Measurements from ENCODE around the gene SAP30BP. TPM values are rescaled to one million over a fixed set of nuclear protein-coding genes. Genes with fewer than 3 reads are reported as not detected.
A peak's percentile ranks its signal among the peaks of the same experiment; 100 is the strongest.

Gene SAP30BP
- total and polyA plus RNA-seq, 4 donors: 43.3 to 127 (median 75.6) TPM

DNA sequence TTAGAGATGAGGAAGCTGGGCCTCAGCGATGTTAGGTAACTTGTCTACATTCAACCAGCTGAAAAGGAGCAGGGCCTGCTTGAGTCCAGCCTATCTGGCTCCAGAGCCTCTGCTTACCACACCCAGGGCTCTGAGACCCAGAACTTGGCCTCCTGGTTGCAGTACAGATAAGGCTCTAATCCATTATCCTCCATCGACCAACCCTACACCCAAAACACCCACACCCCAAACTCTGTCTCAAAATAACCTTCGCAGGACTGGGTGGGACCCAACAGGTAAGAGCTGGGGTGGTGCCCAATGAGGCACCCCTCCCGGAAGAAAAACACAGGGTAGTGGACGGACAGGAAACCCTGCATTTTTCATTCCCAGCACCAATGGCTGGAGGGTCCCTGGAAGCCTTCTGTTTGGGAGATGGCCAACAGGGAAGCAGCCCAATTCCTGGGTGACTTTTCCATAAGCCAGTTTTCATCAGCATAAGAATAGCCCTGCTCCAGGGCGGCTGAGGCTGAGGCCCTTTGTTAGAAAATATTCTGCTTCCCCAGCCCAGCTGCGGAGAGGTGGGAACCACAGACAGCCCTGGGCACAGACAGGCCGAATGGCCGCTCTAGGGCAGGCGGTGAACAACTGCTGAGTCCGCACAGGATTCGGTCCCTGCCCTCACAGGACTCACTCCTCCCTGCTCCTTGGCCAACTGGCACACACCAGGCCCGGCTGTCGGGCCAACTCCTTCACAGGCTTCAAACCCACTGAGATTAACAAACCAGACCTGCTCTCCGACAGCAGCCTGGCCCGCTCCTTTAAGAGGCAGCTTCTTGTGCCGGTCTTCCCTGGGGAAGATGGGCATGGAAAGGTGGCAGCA is 24.1 kb upstream of the SAP30BP start:
- no peak overlapping the region for H3K27ac ChIP-seq (ENCODE audit: low read depth in 1 of 2, low read length in 2 of 2)
- DNase-seq (peak in 1 of 2 donors; percentile 72), ATAC-seq (ENCODE audit: low FRiP score) (no peak)
- H3K9me3 ChIP-seq (ENCODE audit: control insufficient read depth, low read length): no peaks in the 10 kb centered on the region
- WGBS, 2 donors: 84 to 88% methylated on average over 17 of the region's 17 CpGs
- intact Hi-C loops (cut with DNase I): no loop called here
- H3K27me3 ChIP-seq (ENCODE audit: control insufficient read depth in 1 of 2, insufficient read depth in 2 of 2, low read length in 1 of 2): no peaks in the 10 kb centered on the region
- H3K36me3 ChIP-seq (ENCODE audit: control insufficient read depth in 1 of 2, insufficient read depth in 2 of 2, low read length in 1 of 2): no peaks in the 10 kb centered on the region
- no peak overlapping the region for H3K4me3 ChIP-seq (ENCODE audit: low read length in 2 of 2)
- no peaks in the 10 kb centered on the region for H3K4me1 ChIP-seq (ENCODE audit: control insufficient read depth in 1 of 2, insufficient read depth in 2 of 2, low read length in 2 of 2)

DNA sequence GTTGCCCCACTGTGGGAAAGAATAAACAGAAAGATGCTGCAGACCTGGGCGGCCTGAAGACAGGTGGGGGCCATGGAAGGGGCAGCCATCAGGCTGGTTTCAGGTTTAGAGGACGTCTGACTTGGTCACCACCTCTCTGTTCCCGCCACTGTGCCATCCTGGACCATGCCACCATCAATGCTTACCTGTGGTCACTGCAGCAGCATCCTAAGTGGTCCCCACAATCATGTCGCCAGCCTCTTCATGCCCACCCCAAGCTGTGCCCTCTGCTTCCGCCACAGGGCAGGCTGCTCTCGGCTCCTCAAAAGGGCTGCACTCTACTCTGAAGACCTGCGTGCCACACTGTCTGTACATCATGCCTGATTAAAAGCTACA is 23.5 kb upstream of the SAP30BP start:
- 91 to 96% methylated on average over 7 of the region's 7 CpGs for WGBS, 2 donors
- H3K9me3 ChIP-seq (ENCODE audit: control insufficient read depth, low read length): no peaks in the 10 kb centered on the region
- no peak overlapping the region for H3K27ac ChIP-seq (ENCODE audit: low read depth in 1 of 2, low read length in 2 of 2)
- H3K27me3 ChIP-seq (ENCODE audit: control insufficient read depth in 1 of 2, insufficient read depth in 2 of 2, low read length in 1 of 2): no peaks in the 10 kb centered on the region
- no peaks in the 10 kb centered on the region for H3K4me1 ChIP-seq (ENCODE audit: control insufficient read depth in 1 of 2, insufficient read depth in 2 of 2, low read length in 2 of 2)
- intact Hi-C loops (cut with DNase I): no loop called here
- DNase-seq: peak in 1 of 2 donors; percentile 16
- no peak for ATAC-seq (ENCODE audit: low FRiP score)
- H3K4me3 ChIP-seq (ENCODE audit: low read length in 2 of 2): no peak overlapping the region
- H3K36me3 ChIP-seq (ENCODE audit: control insufficient read depth in 1 of 2, insufficient read depth in 2 of 2, low read length in 1 of 2): no peaks in the 10 kb centered on the region

DNA sequence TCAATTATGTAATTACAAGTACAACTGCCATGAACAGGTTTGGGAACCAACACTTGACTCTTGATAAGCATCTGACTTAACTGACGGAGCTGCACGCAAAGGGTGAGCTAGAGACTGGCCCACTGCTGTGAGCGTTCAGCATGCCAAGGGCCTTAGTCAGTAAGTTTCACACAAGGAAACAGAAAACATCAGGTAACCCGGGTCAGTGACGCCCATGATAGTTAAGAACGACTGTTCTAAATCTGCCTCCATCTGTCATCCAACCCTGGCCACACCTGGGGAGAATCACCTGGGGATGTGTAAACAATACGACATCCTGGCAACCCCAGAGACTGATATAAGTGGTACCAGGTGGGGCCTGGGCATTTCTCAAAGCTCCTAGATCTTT is 21.6 kb upstream of the SAP30BP start:
- 75 to 84% methylated on average over 7 of the region's 7 CpGs for WGBS, 2 donors
- intact Hi-C loops (cut with DNase I): no loop called here
- ATAC-seq (ENCODE audit: low FRiP score): no peak

DNA sequence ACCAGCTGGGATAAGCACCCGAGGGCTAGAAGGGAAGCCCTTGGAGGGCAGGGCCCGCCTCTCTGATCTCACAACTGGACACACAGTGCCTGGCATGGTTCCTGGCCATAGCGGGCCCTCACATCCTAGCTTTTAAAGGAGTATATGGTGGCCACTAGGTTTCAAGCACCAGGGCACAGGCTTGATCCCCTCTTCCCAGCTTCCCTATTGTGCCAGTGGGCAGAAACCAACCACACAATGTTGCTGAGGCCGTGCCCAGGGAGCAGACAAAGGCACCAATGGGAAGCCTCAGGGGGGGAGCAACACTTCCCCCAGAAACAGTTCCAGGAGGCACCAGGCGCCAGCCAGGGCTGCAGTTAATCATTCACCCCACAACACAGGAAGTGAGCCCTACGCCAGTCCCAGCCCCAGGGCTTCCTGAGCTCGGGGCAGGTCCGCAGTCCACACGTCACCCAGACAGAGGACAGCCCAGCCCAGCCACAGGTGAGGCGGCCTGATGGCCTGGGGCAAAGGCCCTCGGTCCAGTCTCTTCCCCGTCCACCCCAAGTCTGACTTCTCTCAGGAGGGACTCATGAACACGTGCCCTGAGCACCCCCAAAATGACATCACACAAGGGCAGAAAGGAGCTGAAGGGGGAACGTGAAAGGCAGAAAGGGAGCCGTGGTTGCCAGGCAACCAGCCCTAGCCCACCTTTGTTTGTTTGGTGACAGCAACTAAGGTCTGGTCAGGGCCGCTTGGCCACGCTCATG is 21.1 kb upstream of the SAP30BP start:
- Histone ChIP-seq H3K4me3 (ENCODE audit: low read length in 2 of 2) (no peak overlapping the region), H3K27ac (ENCODE audit: low read depth in 1 of 2, low read length in 2 of 2) (no peak overlapping the region), H3K4me1 (ENCODE audit: control insufficient read depth in 1 of 2, insufficient read depth in 2 of 2, low read length in 2 of 2) (no peaks in the 10 kb centered on the region), H3K9me3 (ENCODE audit: control insufficient read depth, low read length) (no peaks in the 10 kb centered on the region), H3K36me3 (ENCODE audit: control insufficient read depth in 1 of 2, insufficient read depth in 2 of 2, low read length in 1 of 2) (no peaks in the 10 kb centered on the region), H3K27me3 (ENCODE audit: control insufficient read depth in 1 of 2, insufficient read depth in 2 of 2, low read length in 1 of 2) (no peaks in the 10 kb centered on the region)
- WGBS, 2 donors: 80 to 82% methylated on average over 17 of the region's 17 CpGs
- intact Hi-C loops (cut with DNase I): no loop called here
- DNase-seq: peak in 1 of 2 donors; percentile 68
- peak; percentile 72 for ATAC-seq (ENCODE audit: low FRiP score)

More for the DNA sequence above, 21.6 kb upstream of the SAP30BP start:
- no peaks in the 10 kb centered on the region for H3K36me3 ChIP-seq (ENCODE audit: control insufficient read depth in 1 of 2, insufficient read depth in 2 of 2, low read length in 1 of 2)
- H3K4me3 ChIP-seq (ENCODE audit: low read length in 2 of 2): no peak overlapping the region
- no peaks in the 10 kb centered on the region for H3K9me3 ChIP-seq (ENCODE audit: control insufficient read depth, low read length)
- no peaks in the 10 kb centered on the region for H3K27me3 ChIP-seq (ENCODE audit: control insufficient read depth in 1 of 2, insufficient read depth in 2 of 2, low read length in 1 of 2)
- no peak overlapping the region for H3K27ac ChIP-seq (ENCODE audit: low read depth in 1 of 2, low read length in 2 of 2)
- H3K4me1 ChIP-seq (ENCODE audit: control insufficient read depth in 1 of 2, insufficient read depth in 2 of 2, low read length in 2 of 2): no peaks in the 10 kb centered on the region
- peak in 1 of 2 donors; percentile 31 for DNase-seq

DNA sequence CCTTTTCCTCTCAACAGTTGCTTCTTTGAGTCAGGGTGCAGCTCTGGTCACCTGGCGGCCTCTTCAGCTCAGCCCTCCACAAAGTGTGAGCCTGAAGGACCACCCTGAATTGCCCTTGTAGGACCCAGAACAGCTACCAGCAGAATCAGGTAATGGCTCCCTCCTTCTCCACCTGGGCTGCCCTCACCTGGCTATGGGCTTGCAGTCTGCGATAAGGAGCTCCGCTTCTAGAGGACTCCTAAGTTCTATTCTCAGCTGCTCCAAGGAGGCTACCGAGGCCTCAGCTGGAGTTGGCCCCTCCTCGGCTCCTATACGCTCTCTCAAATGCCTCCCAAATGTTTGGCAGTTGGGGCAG is 20.5 kb upstream of the SAP30BP start:
- intact Hi-C loops (cut with DNase I): no loop called here
- ATAC-seq (ENCODE audit: low FRiP score): no peak
- Histone ChIP-seq H3K27me3 (ENCODE audit: control insufficient read depth in 1 of 2, insufficient read depth in 2 of 2, low read length in 1 of 2) (no peaks in the 10 kb centered on the region), H3K9me3 (ENCODE audit: control insufficient read depth, low read length) (no peaks in the 10 kb centered on the region), H3K4me1 (ENCODE audit: control insufficient read depth in 1 of 2, insufficient read depth in 2 of 2, low read length in 2 of 2) (no peaks in the 10 kb centered on the region), H3K4me3 (ENCODE audit: low read length in 2 of 2) (no peak overlapping the region), H3K27ac (ENCODE audit: low read depth in 1 of 2, low read length in 2 of 2) (no peak overlapping the region), H3K36me3 (ENCODE audit: control insufficient read depth in 1 of 2, insufficient read depth in 2 of 2, low read length in 1 of 2) (no peaks in the 10 kb centered on the region)
- WGBS, 2 donors: 92 to 94% methylated on average over 6 of the region's 6 CpGs
- DNase-seq: no peak

DNA sequence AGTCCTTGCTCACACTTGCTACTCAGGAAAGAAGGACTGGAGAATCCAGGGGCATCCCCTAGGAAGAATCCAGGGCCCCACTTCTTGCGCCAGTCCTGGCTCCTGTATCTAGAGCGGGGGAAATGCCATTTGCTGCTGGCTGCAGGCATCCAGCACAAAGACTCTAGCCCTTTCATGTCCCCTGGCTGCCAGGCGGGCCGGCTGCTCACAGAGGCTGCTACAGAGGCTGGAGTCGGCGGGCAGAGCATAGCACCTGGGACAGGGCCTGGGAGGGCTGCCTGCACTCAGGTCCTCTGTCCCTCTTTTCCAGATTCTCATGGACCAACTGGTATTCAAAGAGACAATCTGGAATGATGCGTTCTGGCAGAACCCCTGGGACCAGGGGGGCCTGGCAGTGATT is 20.1 kb upstream of the SAP30BP start:
- no peaks in the 10 kb centered on the region for H3K4me1 ChIP-seq (ENCODE audit: control insufficient read depth in 1 of 2, insufficient read depth in 2 of 2, low read length in 2 of 2)
- no peaks in the 10 kb centered on the region for H3K36me3 ChIP-seq (ENCODE audit: control insufficient read depth in 1 of 2, insufficient read depth in 2 of 2, low read length in 1 of 2)
- no peaks in the 10 kb centered on the region for H3K9me3 ChIP-seq (ENCODE audit: control insufficient read depth, low read length)
- no peaks in the 10 kb centered on the region for H3K27me3 ChIP-seq (ENCODE audit: control insufficient read depth in 1 of 2, insufficient read depth in 2 of 2, low read length in 1 of 2)
- 88 to 91% methylated on average over 7 of the region's 7 CpGs for WGBS, 2 donors
- H3K27ac ChIP-seq (ENCODE audit: low read depth in 1 of 2, low read length in 2 of 2): no peak overlapping the region
- no peak overlapping the region for H3K4me3 ChIP-seq (ENCODE audit: low read length in 2 of 2)
- intact Hi-C loops (cut with DNase I): no loop called here
- peak in 1 of 2 donors; percentile 53 for DNase-seq
- no peak for ATAC-seq (ENCODE audit: low FRiP score)

DNA sequence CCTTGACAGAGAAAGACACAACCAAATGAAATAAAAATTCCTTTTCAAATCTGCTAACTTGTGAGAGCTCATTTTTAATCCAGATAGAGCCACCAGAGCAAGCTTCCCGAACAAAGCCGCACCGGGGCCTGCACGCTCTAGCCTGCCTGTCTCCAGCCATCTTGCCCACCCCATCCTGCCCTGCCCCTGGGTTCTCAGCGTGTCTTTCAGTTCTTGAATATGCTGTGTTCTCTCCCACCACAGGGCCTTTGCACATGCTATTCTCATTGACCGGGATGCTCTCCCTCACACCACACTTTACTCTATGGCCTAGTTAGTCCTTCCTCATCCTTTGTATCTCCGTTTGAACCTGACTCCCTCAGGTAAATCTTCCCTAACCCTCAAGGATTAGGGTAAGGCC is 19.2 kb upstream of the SAP30BP start:
- peak in 1 of 2 donors; percentile 54 for DNase-seq
- intact Hi-C loops (cut with DNase I): no loop called here
- no peaks in the 10 kb centered on the region for H3K36me3 ChIP-seq (ENCODE audit: control insufficient read depth in 1 of 2, insufficient read depth in 2 of 2, low read length in 1 of 2)

DNA sequence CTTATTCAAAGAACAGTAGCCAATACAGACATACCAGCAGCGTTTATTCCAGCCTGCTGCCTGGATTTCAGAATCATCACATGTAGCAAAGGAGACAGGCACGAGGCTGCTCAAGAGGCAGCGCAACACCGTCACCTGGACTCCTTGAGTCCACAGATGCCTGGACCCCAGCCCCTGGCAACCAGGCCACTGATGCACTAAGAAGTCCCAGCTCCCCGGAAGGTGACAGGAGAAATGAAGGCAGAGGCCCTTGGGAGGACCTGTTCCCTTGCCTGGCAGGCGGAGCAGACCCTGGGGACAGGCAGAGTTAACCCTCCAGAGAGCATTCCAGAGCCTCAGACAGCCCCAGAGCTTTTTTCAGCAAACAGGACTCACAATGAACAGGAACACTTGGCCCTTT is 17.5 kb upstream of the SAP30BP start:
- intact Hi-C loops (cut with DNase I): no loop called here
- Histone ChIP-seq H3K4me3 (ENCODE audit: low read length in 2 of 2) (no peak overlapping the region), H3K27ac (ENCODE audit: low read depth in 1 of 2, low read length in 2 of 2) (no peak overlapping the region), H3K4me1 (ENCODE audit: control insufficient read depth in 1 of 2, insufficient read depth in 2 of 2, low read length in 2 of 2) (no peaks in the 10 kb centered on the region), H3K36me3 (ENCODE audit: control insufficient read depth in 1 of 2, insufficient read depth in 2 of 2, low read length in 1 of 2) (no peaks in the 10 kb centered on the region), H3K9me3 (ENCODE audit: control insufficient read depth, low read length) (no peaks in the 10 kb centered on the region), H3K27me3 (ENCODE audit: control insufficient read depth in 1 of 2, insufficient read depth in 2 of 2, low read length in 1 of 2) (no peaks in the 10 kb centered on the region)
- DNase-seq (peak in 1 of 2 donors; percentile 44), ATAC-seq (ENCODE audit: low FRiP score) (no peak)
- WGBS, 2 donors: 90 to 93% methylated on average over 6 of the region's 6 CpGs

More for the DNA sequence above, 19.2 kb upstream of the SAP30BP start:
- no peaks in the 10 kb centered on the region for H3K4me1 ChIP-seq (ENCODE audit: control insufficient read depth in 1 of 2, insufficient read depth in 2 of 2, low read length in 2 of 2)
- H3K27ac ChIP-seq (ENCODE audit: low read depth in 1 of 2, low read length in 2 of 2): no peak overlapping the region
- no peaks in the 10 kb centered on the region for H3K27me3 ChIP-seq (ENCODE audit: control insufficient read depth in 1 of 2, insufficient read depth in 2 of 2, low read length in 1 of 2)
- ATAC-seq (ENCODE audit: low FRiP score): no peak
- H3K9me3 ChIP-seq (ENCODE audit: control insufficient read depth, low read length): no peaks in the 10 kb centered on the region
- 98 to 99% methylated on average over 7 of the region's 7 CpGs for whole genome bisulfite sequencing, 2 donors
- no peak overlapping the region for H3K4me3 ChIP-seq (ENCODE audit: low read length in 2 of 2)

DNA sequence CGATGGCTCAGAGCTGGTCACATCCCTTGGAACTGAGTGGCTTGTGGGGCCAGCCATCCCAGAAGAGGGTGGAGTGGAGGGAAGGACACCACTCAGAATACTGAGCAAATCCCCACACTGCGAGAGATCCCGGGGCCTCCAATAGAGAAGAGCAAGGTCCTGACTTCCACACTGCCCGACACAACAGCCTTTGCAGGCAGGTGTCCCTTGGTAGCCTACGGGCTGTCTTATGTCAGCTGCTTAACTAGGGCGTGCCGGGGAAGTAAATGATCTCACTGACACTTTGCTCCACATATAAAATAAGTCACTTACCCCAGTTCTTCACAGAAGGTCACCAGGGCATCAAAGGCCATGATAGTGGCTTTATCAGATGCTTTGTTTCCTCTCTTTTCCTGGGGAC is 16.3 kb upstream of the SAP30BP start:
- no peaks in the 10 kb centered on the region for H3K27me3 ChIP-seq (ENCODE audit: control insufficient read depth in 1 of 2, insufficient read depth in 2 of 2, low read length in 1 of 2)
- no peaks in the 10 kb centered on the region for H3K36me3 ChIP-seq (ENCODE audit: control insufficient read depth in 1 of 2, insufficient read depth in 2 of 2, low read length in 1 of 2)
- no peaks in the 10 kb centered on the region for H3K4me1 ChIP-seq (ENCODE audit: control insufficient read depth in 1 of 2, insufficient read depth in 2 of 2, low read length in 2 of 2)
- no peak overlapping the region for H3K4me3 ChIP-seq (ENCODE audit: low read length in 2 of 2)
- DNase-seq: peak in 1 of 2 donors; percentile 41
- no peak for ATAC-seq (ENCODE audit: low FRiP score)
- H3K9me3 ChIP-seq (ENCODE audit: control insufficient read depth, low read length): no peaks in the 10 kb centered on the region
- intact Hi-C loops (cut with DNase I): no loop called here
- whole genome bisulfite sequencing, 2 donors: 95% methylated on average over 7 of the region's 7 CpGs
- H3K27ac ChIP-seq (ENCODE audit: low read depth in 1 of 2, low read length in 2 of 2): no peak overlapping the region
